GM19468 (cell line): ENCODE results near the gene WDR55.
A peak's percentile ranks its signal among the peaks of the same experiment; 100 is the strongest.
"Not testable (repeated sequence)": the region's sequence is repeated elsewhere in the genome, so short reads cannot be mapped to it uniquely, and the experiment has no call there.

Source experiments
- ATAC-seq: cut with Tn5 transposase; IDR thresholded peaks from one replicate; pipeline ENCODE4 v1.9.1; 2021; ENCODE audit warnings: mild to moderate bottlenecking, moderate library complexity, moderate number of reproducible peaks; ENCODE audit not compliant: unreplicated experiment; ENCODE audit errors: extremely low read depth

WDR55 gene

GRCh38 chr5:140641716-140642115 lies 23.0 kb upstream of the WDR55 start:
- no peak for ATAC-seq

- no peak for ATAC-seq
Measured at GRCh38 chr5:140642718-140643117, 22.0 kb upstream of the WDR55 start.

- no peak for ATAC-seq
Measured at GRCh38 chr5:140647042-140647419, 17.7 kb upstream of the WDR55 start.

GRCh38 chr5:140658870-140659269 lies 5.8 kb upstream of the WDR55 start:
- no peak for ATAC-seq

- ATAC-seq: not testable (repeated sequence)
Measured at GRCh38 chr5:140660371-140660770, 4.3 kb upstream of the WDR55 start.

- ATAC-seq: no peak
Measured at GRCh38 chr5:140664030-140664358, 710 bp upstream of the WDR55 start.

- not testable (repeated sequence) for ATAC-seq
Measured at GRCh38 chr5:140671035-140671434, 6.3 kb downstream of the WDR55 start.

GRCh38 chr5:140671472-140672125 lies 6.9 kb downstream of the WDR55 start:
- ATAC-seq: no peak

GRCh38 chr5:140672455-140673186 lies 7.9 kb downstream of the WDR55 start:
- no peak for ATAC-seq

GRCh38 chr5:140673187-140673976 lies 8.7 kb downstream of the WDR55 start, which contains the start of gene DND1:
DND1 (minus strand) TSS chr5:140673576; CDS start chr5:140673542, 34 bp downstream.
- ATAC-seq: no peak

GRCh38 chr5:140674211-140674610 lies 9.5 kb downstream of the WDR55 start:
- ATAC-seq: no peak

- no peak for ATAC-seq
Measured at GRCh38 chr5:140674629-140675028, 9.9 kb downstream of the WDR55 start.

GRCh38 chr5:140677947-140678346 lies 13.2 kb downstream of the WDR55 start:
- peak; percentile 56 for ATAC-seq

GRCh38 chr5:140678993-140679392 lies 14.3 kb downstream of the WDR55 start:
- ATAC-seq: no peak

- no peak for ATAC-seq
Measured at GRCh38 chr5:140690376-140690932, 25.8 kb downstream of the WDR55 start.

- peak; percentile 80 for ATAC-seq
Measured at GRCh38 chr5:140690941-140691924, 26.5 kb downstream of the WDR55 start, which contains the start of the genes HARS1 and HARS2. HARS1 (minus strand) TSS chr5:140691370; CDS start chr5:140691304, 66 bp downstream. HARS2 (plus strand) TSS chr5:140691455; CDS start chr5:140691649, 194 bp downstream.

GRCh38 chr5:140694276-140694675 lies 29.6 kb downstream of the WDR55 start:
- ATAC-seq: no peak

GRCh38 chr5:140696891-140697492 lies 32.3 kb downstream of the WDR55 start:
- no peak for ATAC-seq
